SU-DHL-6 (cell line): ENCODE results near the gene SIL1.
"Not testable (repeated sequence)": the region's sequence is repeated elsewhere in the genome, so short reads cannot be mapped to it uniquely, and the experiment has no call there.

Experiments
- H2AFZ ChIP-seq: fragments of 200-600 bp; sonication (generic); 2 replicates; pipeline ENCODE4 v1.6.1; 2014; ENCODE audit warnings: low read depth, mild to moderate bottlenecking, moderate library complexity, mixed read lengths, antibody characterized with exemption, low read length; ENCODE audit not compliant: severe bottlenecking
- H3F3A ChIP-seq: fragments of 200-600 bp; shearing (Covaris generic); 2 replicates; pipeline ENCODE4 v1.6.0; 2016; ENCODE audit warnings: antibody characterized with exemption, mild to moderate bottlenecking; ENCODE audit not compliant: insufficient read depth
- H3K27ac ChIP-seq: fragments of 200-600 bp; sonication (generic); 2 replicates; pipeline ENCODE4 v1.5.1; 2016; ENCODE audit warnings: low read depth, mild to moderate bottlenecking, low read length, moderate library complexity, mixed read lengths
- H3K27me3 ChIP-seq: fragments of 200-600 bp; sonication (generic), shearing (Covaris generic); 2 replicates; pipeline ENCODE4 v1.6.0; 2014; ENCODE audit warnings: mild to moderate bottlenecking, low read length
- H3K36me3 ChIP-seq: fragments of 200-600 bp; sonication (generic); 2 replicates; pipeline ENCODE4 v1.6.1; 2014; ENCODE audit warnings: mild to moderate bottlenecking, low read length, mixed read lengths
- H3K4me2 ChIP-seq: fragments of 300-600, 200-600 bp; shearing (Covaris generic), sonication (generic); 2 replicates; pipeline ENCODE4 v1.6.0; 2014; ENCODE audit warnings: low read length, low read depth, mild to moderate bottlenecking; ENCODE audit not compliant: poor library complexity, severe bottlenecking
- H3K4me3 ChIP-seq: fragments of 200-600 bp; sonication (generic); 2 replicates; pipeline ENCODE4 v1.5.1; 2014; ENCODE audit warnings: antibody characterized with exemption, low read length, mild to moderate bottlenecking, mixed read lengths; ENCODE audit not compliant: insufficient read depth, poor library complexity, severe bottlenecking
- H3K79me2 ChIP-seq: fragments of 200-600 bp; sonication (generic); 2 replicates; pipeline ENCODE4 v1.6.1; 2014; ENCODE audit warnings: mild to moderate bottlenecking, low read length, moderate library complexity; ENCODE audit not compliant: insufficient read depth
- H3K9ac ChIP-seq: fragments of 200-600 bp; sonication (generic); 2 replicates; pipeline ENCODE4 v1.7.0; 2014; ENCODE audit warnings: mild to moderate bottlenecking, low read length
- H3K9me2 ChIP-seq: fragments of 200-600 bp; sonication (generic); replicated peaks from 2 replicates; pipeline ENCODE4 v1.6.1; 2014; ENCODE audit warnings: low read length; ENCODE audit not compliant: insufficient read depth
- H3K9me3 ChIP-seq: fragments of 200-600 bp; sonication (generic); 2 replicates; pipeline ENCODE4 v1.6.1; 2014; ENCODE audit warnings: low read length, mixed read lengths; ENCODE audit not compliant: insufficient read depth
- H4K20me1 ChIP-seq: fragments of 200-600 bp; sonication (generic); 2 replicates; pipeline ENCODE4 v1.6.1; 2014; ENCODE audit warnings: low read depth, mild to moderate bottlenecking, antibody characterized with exemption, low read length, moderate library complexity, mixed read lengths
- CTCF ChIP-seq: fragments of 200-600 bp; sonication (generic); IDR thresholded peaks from one replicate; pipeline ENCODE4 v1.5.1; 2017; ENCODE audit warnings: antibody characterized with exemption, mild to moderate bottlenecking, low read length, moderate library complexity; ENCODE audit not compliant: insufficient read depth, poor library complexity, severe bottlenecking
- EZH2phosphoT487 ChIP-seq: fragments of 200-600 bp; sonication (generic), shearing (Covaris generic); conservative IDR thresholded peaks from 2 replicates; pipeline ENCODE4 v1.6.1; 2018; ENCODE audit warnings: mild to moderate bottlenecking, antibody characterized with exemption, low read length, moderate library complexity, mixed read lengths

Gene SIL1

GRCh38 chr5:139058121-139058520 is 140.0 kb downstream of the SIL1 start:
- Histone ChIP-seq H3K9me2 (no peaks in the 10 kb centered on the region), H2AFZ (no peak overlapping the region), H3K36me3 (no peaks in the 10 kb centered on the region), H4K20me1 (no peaks in the 10 kb centered on the region), H3K4me2 (no peak overlapping the region), H3K27ac (no peak overlapping the region), H3K79me2 (no peaks in the 10 kb centered on the region), H3F3A (no peaks in the 10 kb centered on the region), H3K4me3 (no peak overlapping the region), H3K9ac (no peak overlapping the region), H3K9me3 (no peaks in the 10 kb centered on the region), H3K27me3 (no peaks in the 10 kb centered on the region)
- TF ChIP-seq CTCF (no peak), EZH2phosphoT487 (no peak)

- not testable (repeated sequence) for H3K79me2 ChIP-seq, H3K27me3 ChIP-seq, H3F3A ChIP-seq, H4K20me1 ChIP-seq, H3K27ac ChIP-seq, H2AFZ ChIP-seq, H3K4me3 ChIP-seq, H3K9me3 ChIP-seq, H3K4me2 ChIP-seq, H3K9me2 ChIP-seq, H3K9ac ChIP-seq, H3K36me3 ChIP-seq
Measured at GRCh38 chr5:139057045-139057939, 140.9 kb downstream of the SIL1 start.

GRCh38 chr5:139052975-139053374 is 145.2 kb downstream of the SIL1 start:
- no peaks in the 10 kb centered on the region for H3K9me3 ChIP-seq
- no peak overlapping the region for H3K27ac ChIP-seq
- no peak overlapping the region for H2AFZ ChIP-seq
- TF ChIP-seq EZH2phosphoT487 (no peak), CTCF (no peak)
- H3F3A ChIP-seq, result no peaks in the 10 kb centered on the region
- H3K9ac ChIP-seq, result no peak overlapping the region
- no peak overlapping the region for H3K4me2 ChIP-seq
- no peaks in the 10 kb centered on the region for H4K20me1 ChIP-seq
- H3K27me3 ChIP-seq, result no peaks in the 10 kb centered on the region
- H3K9me2 ChIP-seq, result no peaks in the 10 kb centered on the region
- H3K79me2 ChIP-seq, result no peaks in the 10 kb centered on the region
- H3K4me3 ChIP-seq, result no peak overlapping the region
- no peaks in the 10 kb centered on the region for H3K36me3 ChIP-seq

GRCh38 chr5:139051392-139051791 is 146.8 kb downstream of the SIL1 start:
- Histone ChIP-seq H3K27me3 (no peaks in the 10 kb centered on the region), H3K36me3 (no peaks in the 10 kb centered on the region), H3K27ac (no peak overlapping the region), H3F3A (no peaks in the 10 kb centered on the region), H3K79me2 (no peaks in the 10 kb centered on the region), H3K9me3 (no peaks in the 10 kb centered on the region), H3K4me3 (no peak overlapping the region), H2AFZ (no peak overlapping the region), H4K20me1 (no peaks in the 10 kb centered on the region), H3K4me2 (no peak overlapping the region), H3K9ac (no peak overlapping the region), H3K9me2 (no peaks in the 10 kb centered on the region)
- TF ChIP-seq CTCF (no peak), EZH2phosphoT487 (no peak)
